CD4-positive, alpha-beta T cell (primary cell): ENCODE results near the gene S100A14. TPM values are rescaled to one million over a fixed set of nuclear protein-coding genes. Genes with fewer than 3 reads are reported as not detected.

ENCODE experiments used
- ATAC-seq: fragments of 200-7000 bp; cut with Tn5 transposase; one replicate; pipeline ENCODE4 v1.10.0; 2022; ENCODE audit warnings: mild to moderate bottlenecking; ENCODE audit not compliant: poor library complexity
- CTCF ChIA-PET: fragments of 350-600 bp; sonication (Branson Sonifier 250); formaldehyde crosslinking; loops from one replicate; lab custom pipeline; 2021; ENCODE audit warnings: antibody characterized with exemption, inconsistent platforms; lab: Charles Lee
- POLR2A ChIA-PET: fragments of 350-600 bp; sonication (Branson Sonifier 250); formaldehyde crosslinking; loops from one replicate; lab custom pipeline; 2021; ENCODE audit warnings: antibody characterized with exemption, inconsistent platforms; lab: Charles Lee
- DNase-seq, 14 experiments: peaks; one replicate each; pipeline ENCODE4 v3.0.0-alpha.2; 2013 to 2020; ENCODE audit warnings: mixed read lengths in 2 of 14
- H3K27ac ChIP-seq, 2 donors: one replicate each; pipeline versions ENCODE4 v1.5.1 to v1.7.0; 2013; ENCODE audit warnings: low read length in 2 of 2, low read depth in 1 of 2, mild to moderate bottlenecking in 1 of 2
- H3K27me3 ChIP-seq, 2 experiments: 1 replicate in 1 of 2; 2 replicates in 1 of 2; pipeline versions ENCODE4 v1.6.1 to v1.7.0; 2013; ENCODE audit warnings: low read length in 2 of 2, control low read depth in 1 of 2, mild to moderate bottlenecking in 1 of 2, moderate library complexity in 1 of 2; ENCODE audit not compliant: insufficient read depth in 2 of 2, control insufficient read depth in 1 of 2
- H3K36me3 ChIP-seq: one replicate; pipeline ENCODE4 v1.6.1; 2013; ENCODE audit warnings: low read length, control low read depth; ENCODE audit not compliant: insufficient read depth
- H3K4me1 ChIP-seq: one replicate; pipeline ENCODE4 v1.6.1; 2013; ENCODE audit warnings: low read length, control low read depth; ENCODE audit not compliant: insufficient read depth
- H3K4me3 ChIP-seq: one replicate; pipeline ENCODE4 v1.5.1; 2013; ENCODE audit warnings: mild to moderate bottlenecking, low read length, moderate library complexity
- H3K9me3 ChIP-seq, 2 experiments: 1 replicate in 1 of 2; 2 replicates in 1 of 2; pipeline versions ENCODE4 v1.6.1 to v1.7.0; 2013; ENCODE audit warnings: low read length in 2 of 2, mild to moderate bottlenecking in 2 of 2, control low read depth in 1 of 2, moderate library complexity in 1 of 2; ENCODE audit not compliant: control insufficient read depth in 1 of 2, insufficient read depth in 1 of 2
- H3K27ac Mint-ChIP-seq: one replicate; pipeline ENCODE4 v1.8.0; 2020; ENCODE audit warnings: mixed read lengths
- H3K27me3 Mint-ChIP-seq: one replicate; pipeline ENCODE4 v1.8.0; 2021; ENCODE audit warnings: mixed read lengths
- H3K36me3 Mint-ChIP-seq: one replicate; pipeline ENCODE4 v1.8.0; 2021; ENCODE audit warnings: low read depth, mixed read lengths
- H3K4me1 Mint-ChIP-seq: one replicate; pipeline ENCODE4 v1.8.0; 2021; ENCODE audit warnings: low read depth, mixed read lengths
- H3K4me3 Mint-ChIP-seq: one replicate; pipeline ENCODE4 v1.8.0; 2020; ENCODE audit warnings: mild to moderate bottlenecking, mixed read lengths
- H3K9me3 Mint-ChIP-seq: one replicate; pipeline ENCODE4 v1.8.0; 2020; ENCODE audit warnings: mixed read lengths
- intact Hi-C, 2 experiments: fragments of 100-400 bp; cut with DNase I in 1 of 2; cut with micrococcal nuclease in 1 of 2; formaldehyde crosslinking; loops; one replicate each; pipeline versions ENCODE4 v1.15.1 to v1.9.0; 2023 to 2025; cut with DNase I, micrococcal nuclease
- total RNA-seq, 174 experiments: library from RNA in 2 of 174; stranded (reverse) in 2 of 174; gene quantifications; one replicate each; pipeline ENCODE4 v1.2.3 and lab custom pipeline; 2021 to 2026
- TF ChIP-seq, protein P1 (sequence below): fragments of 200-600 bp; IDR thresholded peaks from one replicate; pipeline ENCODE4 v1.8.0; 2022; ENCODE audit warnings: antibody characterized with exemption, mild to moderate bottlenecking

S100A14 gene
- total RNA-seq, 2 experiments from 2014 or later = not detected

DNA sequence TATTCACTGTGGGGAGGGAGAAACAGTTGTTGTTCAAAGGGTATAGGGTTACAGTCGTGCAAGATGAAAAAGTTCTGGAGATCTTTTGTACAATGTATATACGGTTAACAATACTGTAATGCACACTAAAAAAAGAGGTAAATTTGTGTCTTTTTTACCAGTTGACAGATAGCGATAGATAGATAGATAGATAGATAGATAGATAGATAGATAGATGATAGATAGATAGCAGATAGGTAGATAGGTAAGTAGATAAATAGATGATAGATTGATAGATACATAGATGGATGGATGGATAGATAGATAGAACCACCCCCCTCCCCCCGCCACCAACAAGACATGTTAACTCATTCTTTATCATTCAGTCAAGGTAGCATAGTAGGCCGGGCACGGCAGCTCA lies 13.4 kb downstream of the S100A14 start:
- no peak overlapping the region for H3K27ac Mint-ChIP-seq
- Histone ChIP-seq H3K9me3 (no peaks in the 10 kb centered on the region), H3K36me3 (no peaks in the 10 kb centered on the region), H3K4me1 (peaks cover 7% of the 10 kb centered on the region), H3K27ac (no peak overlapping the region), H3K4me3 (no peak overlapping the region), H3K27me3 (no peaks in the 10 kb centered on the region)
- H3K4me3 Mint-ChIP-seq = no peak overlapping the region
- H3K36me3 Mint-ChIP-seq = no peaks in the 10 kb centered on the region
- no peaks in the 10 kb centered on the region for H3K9me3 Mint-ChIP-seq
- intact Hi-C loops = no loop called here
- no peaks in the 10 kb centered on the region for H3K27me3 Mint-ChIP-seq
- peaks cover 5% of the 10 kb centered on the region for H3K4me1 Mint-ChIP-seq
- DNase-seq = no peak
- TF ChIP-seq, protein P1, sequence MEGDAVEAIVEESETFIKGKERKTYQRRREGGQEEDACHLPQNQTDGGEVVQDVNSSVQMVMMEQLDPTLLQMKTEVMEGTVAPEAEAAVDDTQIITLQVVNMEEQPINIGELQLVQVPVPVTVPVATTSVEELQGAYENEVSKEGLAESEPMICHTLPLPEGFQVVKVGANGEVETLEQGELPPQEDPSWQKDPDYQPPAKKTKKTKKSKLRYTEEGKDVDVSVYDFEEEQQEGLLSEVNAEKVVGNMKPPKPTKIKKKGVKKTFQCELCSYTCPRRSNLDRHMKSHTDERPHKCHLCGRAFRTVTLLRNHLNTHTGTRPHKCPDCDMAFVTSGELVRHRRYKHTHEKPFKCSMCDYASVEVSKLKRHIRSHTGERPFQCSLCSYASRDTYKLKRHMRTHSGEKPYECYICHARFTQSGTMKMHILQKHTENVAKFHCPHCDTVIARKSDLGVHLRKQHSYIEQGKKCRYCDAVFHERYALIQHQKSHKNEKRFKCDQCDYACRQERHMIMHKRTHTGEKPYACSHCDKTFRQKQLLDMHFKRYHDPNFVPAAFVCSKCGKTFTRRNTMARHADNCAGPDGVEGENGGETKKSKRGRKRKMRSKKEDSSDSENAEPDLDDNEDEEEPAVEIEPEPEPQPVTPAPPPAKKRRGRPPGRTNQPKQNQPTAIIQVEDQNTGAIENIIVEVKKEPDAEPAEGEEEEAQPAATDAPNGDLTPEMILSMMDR = no peak
- CTCF ChIA-PET = no interaction called here
- ATAC-seq = no peak
- POLR2A ChIA-PET = no interaction called here

DNA sequence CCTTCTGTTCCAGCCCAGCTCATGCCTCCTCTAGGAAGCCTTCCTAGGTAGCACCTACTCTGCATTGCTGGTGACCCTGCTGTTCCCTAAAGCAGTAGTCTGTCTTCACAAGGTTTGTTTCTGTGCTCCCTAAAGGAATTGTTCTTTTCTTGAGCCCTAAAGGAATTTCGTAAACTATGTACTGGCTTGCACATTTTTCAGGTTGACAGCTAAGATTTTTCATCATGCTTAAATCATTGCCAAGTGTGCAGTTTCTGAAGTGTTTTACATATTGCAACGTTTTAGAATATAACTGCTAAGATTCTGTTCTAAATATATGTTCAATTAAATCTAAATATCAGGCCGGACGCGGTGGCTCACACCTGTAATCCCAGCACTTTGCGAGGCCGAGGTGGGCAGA lies 16.3 kb downstream of the S100A14 start:
- ChIA-PET POLR2A (no interaction called here), CTCF (no interaction called here)
- H3K4me1 ChIP-seq = peaks cover 12% of the 10 kb centered on the region
- Mint-ChIP-seq H3K27ac (no peak overlapping the region), H3K4me1 (peaks cover 5% of the 10 kb centered on the region), H3K36me3 (no peaks in the 10 kb centered on the region), H3K27me3 (no peaks in the 10 kb centered on the region), H3K4me3 (no peak overlapping the region), H3K9me3 (no peaks in the 10 kb centered on the region)
- no peak overlapping the region for H3K4me3 ChIP-seq
- H3K27me3 ChIP-seq = no peaks in the 10 kb centered on the region
- DNase-seq (no peak), ATAC-seq (no peak)
- no peaks in the 10 kb centered on the region for H3K9me3 ChIP-seq
- no peaks in the 10 kb centered on the region for H3K36me3 ChIP-seq
- intact Hi-C loops = no loop called here
- TF ChIP-seq, protein P1 = no peak
- no peak overlapping the region for H3K27ac ChIP-seq

DNA sequence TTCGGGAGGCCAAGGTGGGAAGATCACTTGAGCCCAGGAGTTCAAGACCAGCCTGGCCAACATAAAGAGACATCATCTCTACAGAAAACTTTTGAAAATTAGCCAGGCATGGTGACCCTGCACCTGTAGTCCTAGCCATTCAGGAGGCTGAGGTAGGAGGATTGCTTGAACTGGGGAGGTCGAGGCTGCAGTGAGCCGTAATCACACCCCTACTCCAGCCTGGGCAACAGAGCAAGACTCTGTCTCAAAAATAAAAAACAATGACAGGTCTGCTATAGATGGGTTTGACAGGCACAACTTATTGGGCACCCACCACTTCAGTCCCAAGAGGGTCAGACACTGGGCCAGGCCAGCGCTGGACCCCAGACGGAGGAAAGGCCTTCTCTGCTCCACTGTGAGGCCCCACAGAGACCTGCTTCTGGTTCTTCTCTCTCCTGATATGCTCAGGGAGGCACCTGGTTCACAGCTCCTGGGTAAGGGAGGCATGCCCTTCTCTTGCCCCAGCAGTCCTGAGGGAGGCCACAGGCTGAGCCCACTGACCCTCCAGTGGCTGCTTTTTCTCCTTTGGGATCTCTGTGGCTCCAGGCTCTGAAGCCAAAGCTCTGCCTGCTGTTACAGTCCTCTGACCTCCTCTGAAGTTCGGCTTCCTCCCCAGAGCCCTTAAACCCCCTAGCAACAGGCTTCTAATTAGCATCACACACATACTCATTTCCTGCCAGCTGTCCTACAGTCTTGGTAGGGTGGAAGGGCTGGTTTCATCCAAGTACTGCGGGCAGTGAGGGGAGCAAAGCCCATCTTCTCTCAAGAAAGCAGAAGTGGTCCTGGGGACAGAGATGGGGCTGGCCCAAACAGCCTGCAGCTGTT lies 17.6 kb downstream of the S100A14 start:
- TF ChIP-seq, protein P1 = no peak
- peaks cover 5% of the 10 kb centered on the region for H3K4me1 Mint-ChIP-seq
- H3K9me3 ChIP-seq = no peaks in the 10 kb centered on the region
- CTCF ChIA-PET = no interaction called here
- peak; percentile 58 for ATAC-seq
- H3K27ac Mint-ChIP-seq = no peak overlapping the region
- no peaks in the 10 kb centered on the region for H3K36me3 Mint-ChIP-seq
- POLR2A ChIA-PET = interaction anchor here (1.0 kb wide), 1 partner anchor 165 kb away, joined by 3 read pairs; no protein-coding TSS in a partner anchor
- H3K36me3 ChIP-seq = no peaks in the 10 kb centered on the region
- no peaks in the 10 kb centered on the region for H3K27me3 ChIP-seq
- no peak overlapping the region for H3K4me3 ChIP-seq
- no peaks in the 10 kb centered on the region for H3K9me3 Mint-ChIP-seq
- H3K4me3 Mint-ChIP-seq = no peak overlapping the region
- DNase-seq = peak in 4 of 14 experiments; percentile 14 to 55 (median 39)
- H3K27ac ChIP-seq = no peak overlapping the region
- no peaks in the 10 kb centered on the region for H3K27me3 Mint-ChIP-seq
- peaks cover 12% of the 10 kb centered on the region for H3K4me1 ChIP-seq
- intact Hi-C loops = no loop called here
